ENCODE data around the gene RNF168.
A peak's percentile ranks its signal among the peaks of the same experiment; 100 is the strongest.
"Not testable (repeated sequence)": the region's sequence is repeated elsewhere in the genome, so short reads cannot be mapped to it uniquely, and the experiment has no call there.

The RNF168 gene

GRCh38 chr3:196431181-196432136 is 72.1 kb downstream of the RNF168 start:
- TF ChIP-seq ZFX (IDR thresholded peaks at IDR 0.05) (peak; percentile 83), CTCF (conservative IDR thresholded peaks at IDR 0.05) (no peak)
- peak overlapping the region; percentile 86 for H3K27ac ChIP-seq

DNA sequence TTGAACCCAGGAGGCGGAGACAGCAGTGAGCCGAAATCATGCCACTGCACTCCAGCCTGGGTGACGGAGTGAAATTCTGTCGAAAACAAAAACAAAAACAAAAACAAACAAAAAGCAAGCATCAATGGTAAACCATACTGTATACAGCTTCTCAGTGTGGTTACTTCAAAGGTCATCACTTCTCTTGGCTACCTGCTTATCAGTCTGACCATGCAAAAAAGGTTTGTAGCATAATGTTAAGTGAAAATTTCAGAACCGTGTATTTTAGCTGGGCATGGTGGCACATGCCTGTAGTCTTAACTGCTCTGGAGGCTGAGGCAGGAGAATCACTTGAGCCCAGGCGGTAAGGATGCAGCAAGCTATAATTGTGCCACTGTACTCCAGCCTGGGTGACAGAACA is 75.5 kb downstream of the RNF168 start:
- H3K27ac ChIP-seq = no peak overlapping the region
- TF ChIP-seq ZFX (IDR thresholded peaks at IDR 0.05) (no peak), CTCF (conservative IDR thresholded peaks at IDR 0.05) (no peak)

DNA sequence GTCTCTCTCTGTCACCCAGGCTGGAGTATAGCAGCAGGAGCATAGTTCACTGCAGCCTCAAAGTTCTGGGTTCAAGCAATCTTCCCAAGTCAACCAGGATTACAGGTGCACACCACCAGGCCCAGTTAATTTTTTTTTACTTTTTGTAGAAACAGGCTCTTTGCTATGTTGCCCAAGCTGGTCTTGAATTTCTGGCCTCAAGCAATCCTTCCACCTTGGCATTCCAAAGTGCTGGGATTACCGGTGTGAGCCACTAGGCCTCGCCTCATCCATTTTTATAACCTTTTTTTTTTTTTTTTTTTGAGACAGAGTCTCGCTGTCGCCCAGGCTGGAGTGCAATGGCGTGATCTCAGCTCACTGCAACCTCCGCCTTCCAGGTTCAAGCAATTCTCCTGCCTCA is 79.1 kb downstream of the RNF168 start:
- H3K27ac ChIP-seq = not testable (repeated sequence)

GRCh38 chr3:196423044-196423781 is 80.4 kb downstream of the RNF168 start:
- H3K27ac ChIP-seq = peak overlapping the region; percentile 13
- TF ChIP-seq CTCF (conservative IDR thresholded peaks at IDR 0.05) = no peak
- TF ChIP-seq ZFX (IDR thresholded peaks at IDR 0.05) = no peak

- not testable (repeated sequence) for H3K27ac ChIP-seq
Measured at GRCh38 chr3:196421668-196422067, 81.9 kb downstream of the RNF168 start.

DNA sequence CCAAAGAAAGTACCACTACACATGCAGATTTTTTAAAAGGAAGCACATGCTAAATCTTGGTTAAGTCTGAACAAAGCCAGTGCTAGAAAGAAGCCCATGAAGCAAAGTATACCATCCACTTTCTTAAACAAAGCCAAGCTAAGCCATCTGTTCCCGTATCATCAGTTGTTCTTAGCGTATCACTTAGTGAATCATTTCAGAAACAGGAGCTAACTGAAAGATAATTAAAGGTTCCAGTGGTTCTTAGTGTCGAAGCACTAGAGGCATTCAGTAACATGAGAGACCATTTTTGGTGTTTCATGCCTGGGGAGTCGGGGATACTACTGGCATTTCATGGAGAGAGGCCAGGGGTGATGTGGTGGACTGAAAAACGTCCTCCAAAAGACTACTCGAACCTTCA is 84.2 kb downstream of the RNF168 start:
- TF ChIP-seq CTCF (conservative IDR thresholded peaks at IDR 0.05) (no peak), ZFX (IDR thresholded peaks at IDR 0.05) (no peak)
- H3K27ac ChIP-seq = no peak overlapping the region

All from C4-2B (cell line).